K562 treated with DMSO at 1 percent for 24 hours (cell line): ENCODE measurements around the gene KRTAP10-10. TPM values are rescaled to one million over a fixed set of nuclear protein-coding genes. Genes with fewer than 3 reads are reported as not detected.

Source experiments
- total RNA-seq: library from RNA; unstranded; fragments of 300-600 nt; gene quantifications from 2 replicates; pipeline ENCODE4 v1.2.3, GENCODE V29; 2022; ENCODE audit warnings: low read depth; ENCODE audit not compliant: insufficient read depth

KRTAP10-10 gene
- not detected in 2 replicates for total RNA-seq

GRCh38 chr21:44637018-44637850 lies at the start of gene KRTAP10-10:
KRTAP10-10 (plus strand) TSS chr21:44637356; CDS start chr21:44637418, 62 bp downstream.

GRCh38 chr21:44592446-44593311 lies 44.5 kb upstream of the KRTAP10-10 start, which contains the start of gene KRTAP10-6:
KRTAP10-6 (minus strand) TSS chr21:44592505; CDS start chr21:44592484, 21 bp downstream.

GRCh38 chr21:44600118-44600978 lies 36.8 kb upstream of the KRTAP10-10 start, which contains the start of gene KRTAP10-7:
KRTAP10-7 (plus strand) TSS chr21:44600597; CDS start chr21:44600622, 25 bp downstream.

GRCh38 chr21:44612029-44612486 lies 25.1 kb upstream of the KRTAP10-10 start, which contains the start of gene KRTAP10-8:
KRTAP10-8 (plus strand) TSS chr21:44612079; CDS start chr21:44612101, 22 bp downstream.

GRCh38 chr21:44626673-44627143 lies 10.4 kb upstream of the KRTAP10-10 start, which contains the start of gene KRTAP10-9:
KRTAP10-9 (plus strand) TSS chr21:44627093; CDS start chr21:44627172, 79 bp downstream.

GRCh38 chr21:44646366-44647221 lies 9.4 kb downstream of the KRTAP10-10 start, which contains the start of gene KRTAP10-11:
KRTAP10-11 (plus strand) TSS chr21:44646414; CDS start chr21:44646459, 45 bp downstream.

GRCh38 chr21:44654576-44655175 lies 17.5 kb downstream of the KRTAP10-10 start, which contains the start of gene KRTAP12-4:
KRTAP12-4 (minus strand) TSS chr21:44654659; CDS start chr21:44654614, 45 bp downstream.

GRCh38 chr21:44657635-44658540 lies 20.7 kb downstream of the KRTAP10-10 start, which contains the start of gene KRTAP12-3:
KRTAP12-3 (plus strand) TSS chr21:44657932; CDS start chr21:44657980, 48 bp downstream.

GRCh38 chr21:44666401-44667320 lies 29.5 kb downstream of the KRTAP10-10 start, which contains the start of gene KRTAP12-2:
KRTAP12-2 (minus strand) TSS chr21:44666927; CDS start chr21:44666886, 41 bp downstream.

GRCh38 chr21:44681861-44682579 lies 44.9 kb downstream of the KRTAP10-10 start, which contains the start of gene KRTAP12-1:
KRTAP12-1 (minus strand) TSS chr21:44682163; CDS start chr21:44682123, 40 bp downstream.

Other genes with a start within 250 kb of the KRTAP10-10 start
- gene LRRC3, start 181.8 kb upstream of the KRTAP10-10 start, total RNA-seq = 0.13 and 0.21 TPM in 2 replicates
- not detected in 2 replicates for gene KRTAP10-1, start 97.2 kb upstream of the KRTAP10-10 start, total RNA-seq
- gene KRTAP10-2, start 85.9 kb upstream of the KRTAP10-10 start, total RNA-seq = not detected in 2 replicates
- gene KRTAP10-3, start 78.6 kb upstream of the KRTAP10-10 start, total RNA-seq = not detected in 2 replicates
- gene KRTAP10-4, start 63.6 kb upstream of the KRTAP10-10 start, total RNA-seq = not detected in 2 replicates
- not detected in 2 replicates for gene KRTAP10-5, start 56.8 kb upstream of the KRTAP10-10 start, total RNA-seq
- not detected in 2 replicates for gene KRTAP10-6, start 44.9 kb upstream of the KRTAP10-10 start, total RNA-seq
- gene KRTAP10-7, start 36.8 kb upstream of the KRTAP10-10 start, total RNA-seq = not detected in 2 replicates
- not detected in 2 replicates for gene KRTAP10-8, start 25.3 kb upstream of the KRTAP10-10 start, total RNA-seq
- not detected in 2 replicates for gene KRTAP10-9, start 10.3 kb upstream of the KRTAP10-10 start, total RNA-seq
- gene KRTAP10-11, start 9.1 kb downstream of the KRTAP10-10 start, total RNA-seq = not detected in 2 replicates
- gene KRTAP12-4, start 17.3 kb downstream of the KRTAP10-10 start, total RNA-seq = not detected in 2 replicates
- gene KRTAP12-3, start 20.6 kb downstream of the KRTAP10-10 start, total RNA-seq = not detected in 2 replicates
- not detected in 2 replicates for gene KRTAP12-2, start 29.6 kb downstream of the KRTAP10-10 start, total RNA-seq
- not detected in 2 replicates for gene KRTAP12-1, start 44.8 kb downstream of the KRTAP10-10 start, total RNA-seq
- not detected in 2 replicates for gene KRTAP10-12, start 59.8 kb downstream of the KRTAP10-10 start, total RNA-seq
- gene TSPEAR, start 74.2 kb downstream of the KRTAP10-10 start, total RNA-seq = 0.08 TPM in 1 of 2 replicates, not detected in the other
- 67.6 and 76.4 TPM in 2 replicates for gene UBE2G2, start 164.5 kb downstream of the KRTAP10-10 start, total RNA-seq
- gene SUMO3, start 180.7 kb downstream of the KRTAP10-10 start, total RNA-seq = 76.7 and 81.9 TPM in 2 replicates
- gene PTTG1IP, start 236.3 kb downstream of the KRTAP10-10 start, total RNA-seq = 157 and 170 TPM in 2 replicates